Stimulated activated naive CD8-positive, alpha-beta T cell treated with anti-CD3 and anti-CD28 coated beads, Interleukin-15, amount 100 ng/mL, for 72 hours (primary cell): ENCODE data around the gene CEP112.

ENCODE experiments used
- ATAC-seq: fragments of 150-1000 bp; cut with Tn5 transposase; 2 replicates; pipeline ENCODE4 v1.10.0; 2021; ENCODE audit warnings: mild to moderate bottlenecking, moderate library complexity
- DNase-seq, 2 donors: peaks; one replicate each; pipeline ENCODE4 v3.0.0; 2021 to 2022
- H3K27ac Mint-ChIP-seq, 2 donors: one replicate each; pipeline ENCODE4 v1.8.0; 2022; ENCODE audit warnings: mild to moderate bottlenecking in 2 of 2, mixed read lengths in 2 of 2, moderate library complexity in 2 of 2
- H3K27me3 Mint-ChIP-seq: one replicate; pipeline ENCODE4 v1.8.0; 2022; ENCODE audit warnings: mixed read lengths
- H3K4me1 Mint-ChIP-seq: one replicate; pipeline ENCODE4 v1.8.0; 2022; ENCODE audit warnings: mild to moderate bottlenecking, mixed read lengths
- H3K4me3 Mint-ChIP-seq, 2 donors: one replicate each; pipeline ENCODE4 v1.8.0; 2022; ENCODE audit warnings: mild to moderate bottlenecking in 2 of 2, mixed read lengths in 2 of 2, moderate library complexity in 1 of 2
- H3K9me3 Mint-ChIP-seq, 2 donors: one replicate each; pipeline ENCODE4 v1.8.0; 2022; ENCODE audit warnings: mixed read lengths in 2 of 2

Gene CEP112

DNA sequence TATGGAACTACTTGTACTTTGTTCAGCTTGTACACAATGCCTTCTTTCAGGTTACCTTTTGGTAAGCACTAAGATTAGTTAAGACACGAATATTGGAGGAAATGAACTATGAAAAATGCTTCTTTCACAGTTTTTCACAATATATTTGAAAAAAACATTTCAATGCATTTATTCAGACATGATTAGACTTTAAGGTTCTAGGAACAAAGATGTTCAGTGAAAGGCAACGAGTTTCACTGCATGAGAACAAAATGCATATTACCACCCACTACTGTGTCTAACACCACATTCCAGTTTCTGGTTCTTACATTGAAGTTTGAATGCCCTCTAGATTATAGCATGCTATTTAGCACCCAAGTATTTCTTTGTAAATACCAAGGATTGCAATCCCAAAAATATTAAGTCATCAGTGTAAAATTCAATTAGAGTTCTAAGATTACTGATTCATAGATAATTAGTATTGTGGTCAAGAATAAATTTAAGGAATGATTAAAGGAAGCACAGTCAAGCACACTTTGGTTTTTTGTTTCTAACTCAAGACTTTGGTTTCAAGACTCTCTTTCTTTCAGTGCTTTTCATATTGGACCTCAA lies 261.7 kb downstream of the CEP112 start:
- no peak for ATAC-seq
- Mint-ChIP-seq H3K4me3 (no peak overlapping the region), H3K27ac (no peak overlapping the region), H3K9me3 (peaks cover 12 to 40% of the 10 kb centered on the region in 2 donors), H3K4me1 (no peaks in the 10 kb centered on the region), H3K27me3 (no peaks in the 10 kb centered on the region)
- DNase-seq: no peak

DNA sequence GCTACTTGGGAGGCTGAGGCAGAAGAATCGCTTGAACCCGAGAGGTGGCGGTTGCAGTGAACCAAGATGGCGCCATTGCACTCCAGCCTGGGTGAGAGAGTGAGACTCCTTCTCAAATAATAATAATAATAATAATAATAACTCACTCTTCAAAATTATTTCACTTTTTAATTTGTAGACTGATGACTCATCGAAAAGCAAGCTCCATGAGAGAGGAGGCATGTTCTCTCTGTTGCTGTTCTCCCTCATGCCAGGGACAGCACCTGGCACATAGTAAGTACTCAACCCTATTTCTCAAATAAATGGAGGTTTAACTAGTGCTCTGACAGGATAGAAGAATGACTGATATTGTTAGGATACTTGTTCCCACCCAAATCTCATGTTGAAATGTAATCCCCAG lies 265.3 kb downstream of the CEP112 start:
- ATAC-seq (no peak), DNase-seq (no peak)
- H3K27ac Mint-ChIP-seq: no peak overlapping the region
- H3K4me1 Mint-ChIP-seq: no peaks in the 10 kb centered on the region
- H3K27me3 Mint-ChIP-seq: no peaks in the 10 kb centered on the region
- no peak overlapping the region for H3K4me3 Mint-ChIP-seq
- H3K9me3 Mint-ChIP-seq: peaks cover 0 to 22% of the 10 kb centered on the region in 2 donors

GRCh38 chr17:65925606-65926307 lies 266.2 kb downstream of the CEP112 start:
- H3K9me3 Mint-ChIP-seq: peaks cover 0 to 15% of the 10 kb centered on the region in 2 donors
- H3K27ac Mint-ChIP-seq: no peak overlapping the region
- H3K4me3 Mint-ChIP-seq: no peak overlapping the region
- ATAC-seq: no peak
- DNase-seq: no peak
- no peaks in the 10 kb centered on the region for H3K27me3 Mint-ChIP-seq
- no peaks in the 10 kb centered on the region for H3K4me1 Mint-ChIP-seq

DNA sequence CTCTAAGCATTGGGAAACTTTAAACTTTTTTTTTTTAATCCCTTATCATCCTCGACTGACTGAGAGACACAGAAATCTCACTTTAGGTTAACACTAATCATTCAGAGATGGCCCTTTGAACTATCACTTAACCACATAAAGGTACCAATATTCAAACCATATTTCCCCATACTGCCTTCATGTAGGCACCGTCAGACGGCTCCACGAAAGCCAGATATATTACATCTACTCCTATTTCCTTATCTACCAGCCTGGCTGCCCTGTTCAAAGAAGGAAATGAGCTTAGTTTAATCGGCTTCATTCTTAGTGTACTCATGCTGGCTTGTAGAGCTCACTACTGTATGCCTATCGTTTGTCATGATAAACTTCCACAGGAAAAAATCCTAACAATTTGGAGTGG lies 270.9 kb downstream of the CEP112 start:
- ATAC-seq (peak; percentile 64), DNase-seq (no peak)
- H3K4me1 Mint-ChIP-seq: peaks cover under 1% of the 10 kb centered on the region
- no peak overlapping the region for H3K4me3 Mint-ChIP-seq
- H3K27me3 Mint-ChIP-seq: no peaks in the 10 kb centered on the region
- H3K27ac Mint-ChIP-seq: no peak overlapping the region
- H3K9me3 Mint-ChIP-seq: peaks cover under 1 to 3% of the 10 kb centered on the region in 2 donors

DNA sequence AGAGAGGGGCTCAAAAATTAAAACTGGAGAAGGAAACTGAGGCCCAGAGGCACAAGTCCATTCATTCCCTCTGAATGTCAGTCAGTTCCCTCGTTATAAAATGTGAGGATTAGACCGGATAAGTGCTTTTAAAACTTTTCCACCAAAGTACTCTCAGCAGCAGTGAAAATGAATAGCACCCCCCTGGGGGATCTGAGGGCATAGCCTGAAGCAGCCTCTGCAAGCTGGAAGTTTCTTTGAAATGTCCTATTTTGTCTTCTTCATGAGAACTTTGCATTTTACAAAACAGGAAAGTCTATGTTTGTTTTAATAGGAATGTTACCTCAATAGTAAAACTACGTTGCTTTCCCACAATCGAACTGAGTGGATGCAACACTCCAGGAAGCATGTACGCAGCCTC lies 273.0 kb downstream of the CEP112 start:
- H3K27me3 Mint-ChIP-seq: no peaks in the 10 kb centered on the region
- peaks cover 0 to 14% of the 10 kb centered on the region in 2 donors for H3K9me3 Mint-ChIP-seq
- no peak overlapping the region for H3K27ac Mint-ChIP-seq
- peaks cover 17% of the 10 kb centered on the region for H3K4me1 Mint-ChIP-seq
- no peak for ATAC-seq
- DNase-seq: no peak
- H3K4me3 Mint-ChIP-seq: no peak overlapping the region

DNA sequence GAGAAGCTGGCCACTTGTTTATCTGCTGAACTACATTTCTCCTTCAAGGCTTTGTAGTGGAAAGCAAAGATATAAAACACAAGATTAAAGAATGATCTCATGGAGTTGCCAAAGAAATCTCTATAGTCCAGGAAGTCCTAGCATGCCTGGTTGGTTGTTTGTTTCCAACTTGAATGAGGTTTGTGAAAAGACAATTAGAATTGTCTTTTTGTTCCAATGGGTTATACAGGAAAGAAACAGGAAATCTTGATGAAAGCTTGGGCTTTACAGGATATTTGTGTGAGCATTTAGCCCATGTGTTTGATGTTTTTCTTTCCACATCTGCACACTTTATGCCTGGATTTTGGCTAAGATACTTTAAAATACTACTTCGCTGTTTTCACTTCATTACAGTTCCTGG lies 273.4 kb downstream of the CEP112 start:
- H3K4me1 Mint-ChIP-seq: peaks cover 17% of the 10 kb centered on the region
- ATAC-seq (no peak), DNase-seq (no peak)
- peaks cover 0 to 14% of the 10 kb centered on the region in 2 donors for H3K9me3 Mint-ChIP-seq
- H3K4me3 Mint-ChIP-seq: no peak overlapping the region
- H3K27me3 Mint-ChIP-seq: no peaks in the 10 kb centered on the region
- H3K27ac Mint-ChIP-seq: no peak overlapping the region

- DNase-seq (no peak), ATAC-seq (no peak)
- H3K4me1 Mint-ChIP-seq: peaks cover 17% of the 10 kb centered on the region
- peak overlapping the region in 1 of 2 donors; percentile 21 for H3K27ac Mint-ChIP-seq
- H3K9me3 Mint-ChIP-seq: peaks cover 0 to 15% of the 10 kb centered on the region in 2 donors
- H3K27me3 Mint-ChIP-seq: no peaks in the 10 kb centered on the region
- H3K4me3 Mint-ChIP-seq: no peak overlapping the region
Observed at GRCh38 chr17:65917560-65917959, 274.4 kb downstream of the CEP112 start.

- H3K27ac Mint-ChIP-seq: no peak overlapping the region
- H3K4me3 Mint-ChIP-seq: no peak overlapping the region
- ATAC-seq (no peak), DNase-seq (no peak)
- H3K27me3 Mint-ChIP-seq: no peaks in the 10 kb centered on the region
- peaks cover 17% of the 10 kb centered on the region for H3K4me1 Mint-ChIP-seq
- peaks cover 7 to 22% of the 10 kb centered on the region in 2 donors for H3K9me3 Mint-ChIP-seq
Observed at GRCh38 chr17:65916425-65916824, 275.5 kb downstream of the CEP112 start.

DNA sequence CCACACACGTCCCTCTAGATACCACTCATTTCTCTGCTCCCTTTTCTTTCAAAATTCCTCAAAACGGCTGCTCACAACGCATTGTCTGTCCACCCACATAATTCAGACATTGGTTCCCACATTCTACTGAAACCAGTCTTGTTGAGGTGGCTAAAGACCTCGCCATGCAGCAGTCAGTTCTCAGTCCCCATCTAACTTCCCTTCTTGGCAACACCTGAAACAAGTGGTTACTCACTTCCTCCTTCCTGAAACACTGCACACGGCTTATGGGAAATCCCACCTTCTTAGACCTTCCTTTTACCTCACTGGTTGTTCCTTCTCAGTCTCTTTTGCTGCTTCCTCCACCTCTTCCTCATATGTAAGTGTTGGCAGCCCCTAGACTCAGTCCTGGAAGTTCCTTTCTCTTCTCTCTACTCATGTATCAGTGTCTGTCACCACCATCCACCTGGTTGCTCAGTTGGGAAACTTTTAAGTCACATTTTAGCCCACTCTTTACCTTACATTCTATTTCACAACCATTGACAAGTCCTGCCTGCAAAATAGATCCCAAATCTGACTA lies 277.1 kb downstream of the CEP112 start:
- no peaks in the 10 kb centered on the region for H3K27me3 Mint-ChIP-seq
- DNase-seq (peak in 1 of 2 donors; percentile 47), ATAC-seq (peak; percentile 94)
- peak overlapping the region in 1 of 2 donors; percentile 55 for H3K4me3 Mint-ChIP-seq
- H3K9me3 Mint-ChIP-seq: peaks cover 18 to 34% of the 10 kb centered on the region in 2 donors
- H3K4me1 Mint-ChIP-seq: peaks cover 17% of the 10 kb centered on the region
- peak overlapping the region in 1 of 2 donors; percentile 89 for H3K27ac Mint-ChIP-seq

DNA sequence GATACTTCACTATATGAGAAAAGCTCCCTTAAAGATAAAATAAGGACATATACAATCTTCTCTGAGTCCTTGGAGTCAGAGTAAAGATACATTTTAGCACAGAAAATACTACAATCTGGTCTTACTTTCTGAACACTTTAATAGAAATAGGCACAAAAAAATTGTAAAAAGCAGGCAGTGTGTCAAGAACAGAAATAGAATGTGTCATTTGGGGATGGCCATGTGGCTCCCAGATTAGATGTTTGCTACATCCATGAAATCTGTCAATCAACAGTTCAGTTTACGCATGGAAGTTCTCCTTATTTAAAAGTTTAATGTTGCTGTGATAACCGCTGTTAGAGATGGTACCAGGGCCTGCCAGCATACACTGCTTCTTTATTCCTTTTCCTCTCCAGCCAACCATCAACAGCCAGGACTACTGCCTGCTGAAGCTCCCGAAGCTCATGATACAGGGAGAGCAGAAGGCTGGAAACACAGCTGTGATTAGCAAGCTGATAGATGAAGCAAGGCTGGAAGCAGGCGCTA lies 278.5 kb downstream of the CEP112 start:
- Mint-ChIP-seq H3K4me3 (no peak overlapping the region), H3K27ac (no peak overlapping the region), H3K4me1 (peaks cover 17% of the 10 kb centered on the region), H3K27me3 (no peaks in the 10 kb centered on the region), H3K9me3 (peaks cover 33 to 43% of the 10 kb centered on the region in 2 donors)
- DNase-seq: no peak
- ATAC-seq: no peak

DNA sequence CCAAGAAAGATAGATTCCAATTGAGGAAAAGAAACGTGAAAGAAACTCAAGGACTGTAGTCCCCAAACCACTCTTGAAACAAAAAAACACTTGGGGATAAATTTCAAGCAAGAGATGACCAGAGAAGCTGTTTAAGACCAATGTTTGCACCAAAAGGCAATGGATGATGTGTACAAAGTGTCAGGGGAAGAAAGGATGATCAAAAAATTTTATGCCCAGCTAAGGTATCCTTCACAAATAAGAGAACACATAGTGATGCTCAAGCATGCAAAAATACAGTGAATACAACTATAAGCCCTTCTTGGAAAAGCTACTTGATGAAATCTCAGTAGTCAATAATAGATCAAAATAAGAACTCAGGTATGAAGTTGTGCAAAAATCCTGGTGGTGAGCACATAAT lies 281.1 kb downstream of the CEP112 start:
- Mint-ChIP-seq H3K4me1 (peaks cover 15% of the 10 kb centered on the region), H3K9me3 (peaks cover 39 to 40% of the 10 kb centered on the region in 2 donors), H3K27me3 (no peaks in the 10 kb centered on the region), H3K4me3 (no peak overlapping the region), H3K27ac (no peak overlapping the region)
- ATAC-seq (no peak), DNase-seq (no peak)

DNA sequence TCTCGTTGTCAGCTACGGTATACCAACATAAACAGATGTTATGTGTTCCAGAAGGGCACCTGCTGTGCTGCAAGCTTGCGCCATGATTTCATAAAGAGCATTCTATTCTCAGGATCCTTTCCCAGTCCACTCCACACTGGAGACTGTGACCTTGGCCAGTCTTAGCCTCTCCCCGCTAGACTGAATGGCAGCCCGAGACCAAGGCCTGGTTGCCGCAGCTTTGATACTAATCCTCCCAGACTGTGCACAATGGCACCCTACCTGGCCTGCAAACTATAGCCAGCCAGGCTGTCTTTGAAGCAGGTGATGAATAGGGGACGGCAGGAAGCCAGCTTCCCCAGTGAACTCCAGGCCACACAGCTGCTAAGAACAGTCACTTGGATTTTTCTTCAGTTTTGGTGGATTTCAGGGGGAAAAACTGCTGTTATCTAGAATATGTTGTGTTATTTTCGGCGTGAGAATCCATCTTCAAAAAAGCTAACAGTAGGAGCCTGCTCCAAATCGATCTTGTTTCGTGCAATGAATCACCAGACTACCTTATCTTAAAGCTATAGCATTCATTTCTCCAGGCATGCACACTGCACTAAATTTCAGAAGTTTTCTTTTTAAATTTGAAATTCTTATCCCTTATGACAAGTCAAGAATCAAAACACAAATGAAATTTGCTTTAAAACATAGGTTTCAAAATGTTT lies 289.0 kb downstream of the CEP112 start:
- Mint-ChIP-seq H3K4me1 (peaks cover 5% of the 10 kb centered on the region), H3K9me3 (peaks cover 0 to 1% of the 10 kb centered on the region in 2 donors), H3K4me3 (no peak overlapping the region), H3K27me3 (no peaks in the 10 kb centered on the region), H3K27ac (no peak overlapping the region)
- no peak for ATAC-seq
- DNase-seq: no peak

- DNase-seq: no peak
- no peak for ATAC-seq
- H3K4me1 Mint-ChIP-seq: peaks cover 5% of the 10 kb centered on the region
- H3K27me3 Mint-ChIP-seq: no peaks in the 10 kb centered on the region
- no peak overlapping the region for H3K27ac Mint-ChIP-seq
- H3K9me3 Mint-ChIP-seq: no peaks in the 10 kb centered on the region
- H3K4me3 Mint-ChIP-seq: no peak overlapping the region
Observed at GRCh38 chr17:65902155-65902554, 289.8 kb downstream of the CEP112 start.

- no peaks in the 10 kb centered on the region for H3K9me3 Mint-ChIP-seq
- ATAC-seq (no peak), DNase-seq (no peak)
- H3K27ac Mint-ChIP-seq: no peak overlapping the region
- H3K4me1 Mint-ChIP-seq: peaks cover 5% of the 10 kb centered on the region
- H3K27me3 Mint-ChIP-seq: no peaks in the 10 kb centered on the region
- no peak overlapping the region for H3K4me3 Mint-ChIP-seq
Observed at GRCh38 chr17:65901394-65901793, 290.5 kb downstream of the CEP112 start.

GRCh38 chr17:65900216-65900615 lies 291.7 kb downstream of the CEP112 start:
- DNase-seq (no peak), ATAC-seq (no peak)
- H3K27me3 Mint-ChIP-seq: no peaks in the 10 kb centered on the region
- H3K4me1 Mint-ChIP-seq: peaks cover 3% of the 10 kb centered on the region
- no peaks in the 10 kb centered on the region for H3K9me3 Mint-ChIP-seq
- H3K27ac Mint-ChIP-seq: no peak overlapping the region
- H3K4me3 Mint-ChIP-seq: no peak overlapping the region

- no peaks in the 10 kb centered on the region for H3K9me3 Mint-ChIP-seq
- no peaks in the 10 kb centered on the region for H3K4me1 Mint-ChIP-seq
- DNase-seq (no peak), ATAC-seq (no peak)
- H3K4me3 Mint-ChIP-seq: no peak overlapping the region
- H3K27me3 Mint-ChIP-seq: no peaks in the 10 kb centered on the region
- no peak overlapping the region for H3K27ac Mint-ChIP-seq
Observed at GRCh38 chr17:65898651-65899050, 293.3 kb downstream of the CEP112 start.
